ENCODE data around the gene RABIF.
"Not testable (repeated sequence)": the region's sequence is repeated elsewhere in the genome, so short reads cannot be mapped to it uniquely, and the experiment has no call there.

Gene RABIF

DNA sequence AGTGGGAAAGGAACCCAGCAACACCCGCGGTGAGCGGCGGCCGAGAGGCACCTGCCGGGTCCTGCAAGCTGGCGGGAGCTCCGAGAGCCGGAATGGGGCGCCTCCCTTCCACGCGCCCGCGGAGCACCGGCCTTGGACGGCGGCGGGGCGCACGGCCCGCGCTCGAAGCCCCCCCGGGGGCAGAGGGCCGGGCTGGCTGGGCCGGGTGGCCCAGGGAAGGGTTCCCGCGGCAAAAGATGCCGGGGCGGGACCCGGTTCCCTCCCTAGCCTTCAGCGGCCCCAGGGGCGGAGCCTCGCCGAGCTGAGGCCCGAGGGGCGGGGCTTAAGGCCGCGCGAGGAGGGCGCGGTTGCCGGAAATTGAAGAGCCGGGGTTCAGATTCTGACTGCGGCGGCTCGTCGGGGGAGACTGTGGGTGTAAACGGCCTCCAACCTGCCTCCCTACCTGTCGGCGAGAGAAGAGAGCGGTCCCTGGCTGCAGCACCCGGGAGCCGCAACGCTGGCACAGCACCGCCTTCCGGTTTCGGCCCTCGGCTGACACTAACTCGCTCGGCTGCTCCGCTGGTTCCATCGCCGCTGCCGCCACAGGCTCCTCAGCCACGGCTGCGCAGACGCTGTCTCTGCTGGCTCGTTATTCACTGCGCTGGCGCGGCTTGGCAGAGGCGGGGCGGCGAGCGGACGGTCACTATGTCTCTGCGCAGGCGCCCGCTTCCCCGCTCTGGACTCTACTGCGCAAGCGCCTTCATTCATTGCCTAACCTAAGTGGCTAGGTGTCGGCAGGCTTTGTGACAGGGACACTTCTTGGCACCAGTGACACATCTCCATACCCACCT is at the start of gene RABIF:
TSS of gene RABIF (minus strand) at position 619 of the 830 bp plus-strand sequence. CDS start at position 568, 51 bp downstream.
- DNase-seq (ENCODE audit: low read depth in 1 of 2, low spot score in 1 of 2), result peak; percentile 92 to 93

- no peak for DNase-seq (ENCODE audit: low read depth in 1 of 2, low spot score in 1 of 2)
These were observed 49.5 kb upstream of the RABIF start for GRCh38 chr1:202938287-202938925.

- DNase-seq (ENCODE audit: low read depth in 1 of 2, low spot score in 1 of 2), result not testable (repeated sequence)
These were observed 47.5 kb upstream of the RABIF start for GRCh38 chr1:202936409-202936808.

- no peak for DNase-seq (ENCODE audit: low read depth in 1 of 2, low spot score in 1 of 2)
These were observed 46.9 kb upstream of the RABIF start for GRCh38 chr1:202935844-202936243.

DNA sequence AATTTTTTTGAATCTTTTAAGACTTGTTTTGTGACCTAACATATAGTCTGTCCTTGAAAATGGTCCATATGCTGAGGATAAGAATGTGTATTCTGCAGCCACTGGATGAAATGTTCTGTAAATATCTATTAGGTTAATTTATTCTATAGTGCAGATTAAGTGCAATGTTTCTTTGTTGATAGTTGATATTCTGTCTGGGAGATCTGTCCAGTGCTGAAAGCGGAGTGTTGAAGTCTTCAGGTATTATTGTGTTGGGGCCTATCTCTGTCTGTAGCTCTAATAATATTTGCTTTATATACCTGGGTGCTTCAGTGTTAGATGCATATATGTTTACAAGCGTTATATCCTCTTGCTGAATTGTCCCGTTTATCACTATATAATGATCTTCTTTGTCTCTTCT is 45.8 kb upstream of the RABIF start:
- DNase-seq (ENCODE audit: low read depth in 1 of 2, low spot score in 1 of 2), result no peak

GRCh38 chr1:202932476-202932875 is 43.5 kb upstream of the RABIF start:
- DNase-seq (ENCODE audit: low read depth in 1 of 2, low spot score in 1 of 2), result no peak

GRCh38 chr1:202926581-202927491 is 37.9 kb upstream of the RABIF start, which contains the start of gene KLHL12:
TSS of gene KLHL12 (minus strand) at chr1:202927234. CDS start at chr1:202925162, 2,072 bp downstream.
- DNase-seq (ENCODE audit: low read depth in 1 of 2, low spot score in 1 of 2), result peak; percentile 83 to 88

DNA sequence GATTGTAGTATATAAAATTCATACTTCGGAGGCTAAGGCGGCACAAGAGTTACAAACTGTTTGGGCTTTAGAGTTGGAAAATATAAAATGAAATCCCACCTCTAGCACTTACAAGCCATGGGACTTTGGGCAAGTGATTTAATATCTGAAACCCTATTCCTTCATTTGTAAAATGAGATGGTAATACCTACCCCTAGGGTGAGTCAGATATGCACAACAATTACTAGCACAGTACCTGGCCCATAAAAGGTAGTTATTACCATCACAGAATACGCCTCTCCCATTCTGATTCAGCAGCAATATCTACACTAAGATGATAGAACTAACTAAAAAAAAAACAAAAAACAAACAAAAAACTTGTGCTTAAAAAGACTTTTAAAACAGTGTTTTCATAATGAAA is 34.6 kb upstream of the RABIF start:
- DNase-seq (ENCODE audit: low read depth in 1 of 2, low spot score in 1 of 2), result no peak

DNA sequence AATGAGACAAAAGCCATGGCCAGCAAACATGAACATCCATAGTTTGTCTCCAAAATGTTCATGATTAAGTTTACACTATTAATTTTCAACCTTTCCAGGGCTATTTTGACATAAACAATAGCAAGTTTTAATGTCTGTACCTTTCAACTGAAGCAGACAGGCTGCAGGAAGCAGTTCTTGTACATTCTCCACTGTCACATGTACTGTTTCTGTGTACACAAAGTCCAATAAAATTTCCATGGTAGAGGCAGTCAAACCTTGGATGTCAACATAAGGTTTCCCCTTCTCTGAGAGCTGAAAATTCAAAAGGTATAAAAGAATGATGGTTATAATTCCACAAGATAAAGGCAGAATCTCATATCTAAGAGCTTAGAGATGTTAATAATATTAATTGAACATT is 30.7 kb upstream of the RABIF start:
- no peak for DNase-seq (ENCODE audit: low read depth in 1 of 2, low spot score in 1 of 2)

DNA sequence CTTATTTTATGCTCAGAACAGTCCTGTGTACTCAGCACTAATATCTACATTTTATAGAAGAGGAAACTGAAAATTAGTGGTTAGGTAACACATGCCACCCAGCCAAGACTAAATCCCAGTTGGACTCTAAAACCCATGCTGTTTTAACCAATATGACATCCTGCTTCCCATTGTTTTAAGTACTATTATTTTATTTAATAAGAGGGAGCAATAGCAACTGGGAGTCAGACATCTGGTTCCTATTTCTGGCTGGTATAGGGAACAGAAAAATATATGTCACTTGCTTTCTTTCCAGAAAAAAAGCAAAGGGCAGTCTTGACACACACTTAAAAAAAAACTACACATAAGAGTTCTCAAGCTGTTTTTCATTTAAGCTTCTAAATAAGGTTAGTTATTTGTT is 26.2 kb upstream of the RABIF start:
- no peak for DNase-seq (ENCODE audit: low read depth in 1 of 2, low spot score in 1 of 2)

DNA sequence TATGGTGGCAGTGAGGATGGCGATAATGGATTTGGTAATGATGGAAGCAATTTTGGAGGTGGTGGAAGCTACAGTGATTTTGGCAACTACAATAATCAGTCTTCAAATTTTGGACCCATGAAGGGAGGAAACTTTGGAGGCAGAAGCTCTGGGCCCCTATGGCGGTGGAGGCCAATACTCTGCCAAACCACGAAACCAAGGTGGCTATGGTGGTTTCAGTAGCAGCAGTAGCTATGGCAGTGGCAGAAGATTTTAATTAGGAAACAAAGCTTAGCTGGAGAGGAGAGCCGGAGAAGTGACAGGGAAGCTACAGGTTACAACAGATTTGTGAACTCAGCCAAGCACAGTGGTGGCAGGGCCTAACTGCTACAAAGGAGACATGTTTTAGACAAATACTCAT is 23.5 kb upstream of the RABIF start:
- not testable (repeated sequence) for DNase-seq (ENCODE audit: low read depth in 1 of 2, low spot score in 1 of 2)

DNA sequence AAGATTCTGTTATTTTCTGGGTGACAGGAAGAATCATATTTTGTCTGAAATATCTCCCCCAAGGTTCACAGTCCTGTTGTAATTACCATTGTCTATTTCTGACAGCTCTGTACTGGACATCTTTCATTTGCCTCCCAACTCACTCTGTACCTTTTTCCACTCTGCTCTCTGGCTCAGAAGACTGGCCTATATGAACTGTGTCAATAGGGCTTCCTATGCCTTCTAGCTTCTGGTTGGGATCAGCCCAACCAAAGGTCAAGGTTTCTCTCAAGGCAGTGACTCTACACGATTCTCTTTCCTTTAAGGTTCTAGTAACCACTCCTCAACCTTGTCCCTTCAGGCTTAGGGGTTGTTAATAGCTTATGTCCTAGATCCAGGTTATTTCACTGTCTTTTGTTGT is 20.5 kb upstream of the RABIF start:
- DNase-seq (ENCODE audit: low read depth in 1 of 2, low spot score in 1 of 2), result no peak

DNA sequence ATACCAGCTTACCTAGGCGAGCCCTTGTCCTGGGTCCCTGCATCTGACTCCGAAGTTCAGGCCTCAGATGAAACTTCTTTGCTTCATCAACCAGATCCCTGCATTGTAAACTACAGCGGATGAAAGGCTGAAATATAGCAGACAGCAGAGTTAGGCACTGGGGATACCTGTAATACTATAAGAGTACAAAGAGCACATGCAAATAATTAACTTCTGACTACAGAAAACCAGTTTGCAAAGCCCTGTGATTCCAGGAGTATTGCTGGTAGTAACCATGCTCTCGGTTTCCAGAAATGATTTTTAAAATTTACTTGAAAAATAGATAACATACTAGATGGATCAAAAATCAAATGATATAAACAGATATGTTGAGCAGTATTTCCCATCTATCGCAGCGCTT is 20.0 kb upstream of the RABIF start:
- DNase-seq (ENCODE audit: low read depth in 1 of 2, low spot score in 1 of 2), result no peak

GRCh38 chr1:202905331-202905730 is 16.4 kb upstream of the RABIF start:
- DNase-seq (ENCODE audit: low read depth in 1 of 2, low spot score in 1 of 2), result no peak

GRCh38 chr1:202903808-202904207 is 14.9 kb upstream of the RABIF start:
- DNase-seq (ENCODE audit: low read depth in 1 of 2, low spot score in 1 of 2), result not testable (repeated sequence)

DNA sequence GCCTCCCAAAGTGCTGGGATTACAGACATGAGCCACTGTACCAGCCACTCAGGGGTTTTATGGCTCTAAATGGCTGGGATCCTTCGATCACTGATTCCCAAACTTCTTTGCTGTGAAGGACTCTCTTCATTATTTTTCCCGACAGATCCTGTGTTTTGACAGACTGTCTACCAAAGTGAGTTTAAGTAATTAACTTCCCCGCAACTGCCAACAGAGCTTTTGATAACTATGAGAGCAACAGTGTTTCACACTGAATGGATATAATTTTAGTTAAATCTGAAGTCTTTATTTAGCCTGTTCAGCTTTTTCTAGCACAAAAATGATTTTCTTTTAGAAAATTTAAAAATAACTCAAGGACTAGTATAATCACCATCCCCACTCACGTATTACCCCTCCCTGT is 12.6 kb upstream of the RABIF start:
- no peak for DNase-seq (ENCODE audit: low read depth in 1 of 2, low spot score in 1 of 2)

DNA sequence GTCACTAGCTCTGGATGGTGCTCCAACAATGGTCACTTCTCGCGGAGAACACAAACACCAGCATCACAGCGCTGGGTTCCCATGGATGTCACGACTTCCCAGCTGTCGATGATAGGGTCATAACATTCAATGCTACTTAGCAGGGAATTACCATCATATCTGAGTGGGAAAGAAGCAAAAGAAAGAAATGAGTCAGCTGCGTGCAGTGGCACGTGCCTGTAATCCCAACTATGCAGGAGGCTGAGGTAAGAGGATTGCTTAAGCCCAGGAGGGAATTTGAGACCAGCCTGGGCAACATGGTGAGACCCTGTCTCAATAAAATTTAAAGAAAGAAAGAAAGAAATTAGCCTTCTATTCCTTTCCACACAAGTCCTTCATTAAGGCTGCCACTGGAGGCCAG is 3.6 kb upstream of the RABIF start:
- no peak for DNase-seq (ENCODE audit: low read depth in 1 of 2, low spot score in 1 of 2)

DNA sequence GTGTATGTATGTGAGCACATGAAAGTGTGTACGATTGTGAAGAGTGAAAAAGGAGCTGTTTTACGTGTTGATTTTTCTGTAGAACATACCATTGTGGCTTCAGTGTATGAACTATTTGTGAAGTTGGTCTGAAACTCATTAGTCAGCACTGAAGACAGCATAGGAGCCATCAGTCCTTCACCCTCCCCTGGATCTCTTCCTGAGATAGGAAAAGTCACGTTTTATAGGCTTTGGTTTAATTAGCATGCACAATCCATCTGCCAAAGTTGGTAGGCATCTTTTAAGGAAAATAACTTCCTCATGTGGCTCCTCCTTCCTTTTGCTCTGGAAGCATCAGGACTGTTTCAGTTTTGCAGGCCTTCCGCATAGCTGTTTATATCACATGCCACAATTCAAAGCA is 1.4 kb upstream of the RABIF start:
- DNase-seq (ENCODE audit: low read depth in 1 of 2, low spot score in 1 of 2), result no peak

GRCh38 chr1:202888221-202888530 is 773 bp downstream of the RABIF start:
- DNase-seq (ENCODE audit: low read depth in 1 of 2, low spot score in 1 of 2), result no peak

GRCh38 chr1:202880961-202881460 is 7.9 kb downstream of the RABIF start:
- no peak for DNase-seq (ENCODE audit: low read depth in 1 of 2, low spot score in 1 of 2)

- no peak for DNase-seq (ENCODE audit: low read depth in 1 of 2, low spot score in 1 of 2)
These were observed 8.9 kb downstream of the RABIF start for GRCh38 chr1:202880062-202880461.

Measured in stimulated activated CD4-positive, alpha-beta T cell treated with anti-CD3 and anti-CD28 coated beads, Interleukin-15, amount 100 ng/mL, for 1 hour (primary cell).